Heart right ventricle (tissue), 16 donors: ENCODE measurements around the gene SERF2. TPM values are rescaled to one million over a fixed set of nuclear protein-coding genes. Genes with fewer than 3 reads are reported as not detected.

Experiments used
- ATAC-seq, 8 donors: fragments of 200-7000 bp; cut with Tn5 transposase; one replicate each; pipeline ENCODE4 v1.9.1; 2020; ENCODE audit warnings: mild to moderate bottlenecking in 8 of 8, moderate library complexity in 8 of 8, moderate number of reproducible peaks in 1 of 8
- DNase-seq, 2 donors: peaks; one replicate each; pipeline ENCODE4 v3.0.0-alpha.2; 2020
- H3K27ac ChIP-seq, 10 donors: fragments of 200-600 bp; sonication (generic) in 2 of 10; one replicate each; pipeline versions ENCODE4 v1.5.0 to v1.8.0; 2020 to 2022; ENCODE audit warnings: mild to moderate bottlenecking in 3 of 10
- H3K27me3 ChIP-seq, 7 donors: fragments of 200-600 bp; one replicate each; pipeline ENCODE4 v1.8.0; 2021 to 2022; ENCODE audit warnings: mild to moderate bottlenecking in 2 of 7
- H3K36me3 ChIP-seq, 9 donors: fragments of 200-600 bp; sonication (generic) in 1 of 9; one replicate each; pipeline versions ENCODE4 v1.5.0 to v1.8.0; 2020 to 2022; ENCODE audit warnings: mild to moderate bottlenecking in 2 of 9
- H3K4me1 ChIP-seq, 9 donors: fragments of 200-600 bp; sonication (generic) in 1 of 9; one replicate each; pipeline versions ENCODE4 v1.5.0 to v1.8.0; 2020 to 2022; ENCODE audit warnings: mild to moderate bottlenecking in 4 of 9
- H3K4me3 ChIP-seq, 10 donors: fragments of 200-600 bp; sonication (generic) in 2 of 10; one replicate each; pipeline versions ENCODE4 v1.5.0 to v1.8.0; 2020 to 2022; ENCODE audit warnings: mild to moderate bottlenecking in 7 of 10, moderate library complexity in 2 of 10
- H3K9me3 ChIP-seq, 11 donors: fragments of 200-600 bp in 10 of 11; sonication (generic) in 2 of 11; one replicate each; pipeline versions ENCODE4 v1.5.0 to v1.8.0; 2013 to 2022; ENCODE audit warnings: mild to moderate bottlenecking in 2 of 11, control low read depth in 1 of 11, moderate library complexity in 1 of 11
- WGBS, 2 donors: extraction: QIAGEN DNeasy Blood & Tissue Kit; methylation state at CpG; one replicate each; pipeline ENCODE4 v1.1.7; 2013; ENCODE audit warnings: inconsistent platforms in 1 of 2; 5-methylcytosine and 5-hydroxymethylcytosine counted together
- intact Hi-C, 10 donors: fragments of 100-400 bp; cut with DNase I; formaldehyde crosslinking; loops; one replicate each; pipeline versions ENCODE4 v1.11.1 to v1.14.2; 2022
- polyA plus RNA-seq, 2 donors: library from polyadenylated mRNA; stranded (reverse); fragments of 200-250 nt; gene quantifications; one replicate each; pipeline ENCODE4 v1.2.3, GENCODE V29; 2013
- total RNA-seq, 10 donors: library from RNA; stranded (reverse); fragmentation: NEBNext Ultra II Directional in 3 of 10; extraction: Animal tissue kit (Norgen Biotek cat#: 25700) in 3 of 10; gene quantifications; one replicate each; pipeline versions ENCODE4 v1.2.1 to v1.2.4, GENCODE V29; 2021 to 2023
- TF ChIP-seq, protein P1 (sequence below), 9 donors: fragments of 200-600 bp; sonication (generic) in 2 of 9; IDR thresholded peaks; one replicate each; pipeline versions ENCODE4 v1.5.0 to v1.8.0; 2021 to 2022; ENCODE audit warnings: antibody characterized with exemption in 9 of 9, mild to moderate bottlenecking in 5 of 9, moderate library complexity in 1 of 9
- donor health status: Arrhythmogenic right ventricular cardiomyopathy.
- donor health status: ischemic (EF 13 %, LVEDD 7.1; RV severe dilation, severe dysfunction).
- donor health status: healthy with polysubstance abuse.
- donor health status: DM: no; HTN: yes; CAD: no.
- donor health status: DM: no; HTN: no; CAD: no.
- donor health status: ischemic (EF 25% LVEDD 6.9; RV normal size, moderate dysfunction).
- donor health status: ischemic (EF 25% LVEDD 5.7; RV mildly dilated, moderate dysfunction).
- donor health status: healthy.
- donor health status: DM: yes; HTN: yes; CAD: no.
- donor health status: Ischemic cardiomyopathy.
- donor health status: ischemic (EF 35%, LVEDD 5.7; RV mildly dilated, moderate dysfunction).
- donor health status: nonischemic (EF 11% LVEDD 7.7; RV severe dilation, severe dysfunction).
- donor health status: DM: yes; HTN: yes; CAD: no.
- donor health status: PGD.
- donor health status: ischemic (EF 29% LVEDD 5.4; RV normal size, mild dysfunction).
- donor health status: nonischemic (EF 23%, LVEDD 6.1; RV moderate dilation, normal function).

Gene SERF2
- total and polyA plus RNA-seq, 12 donors = 626 to 4,286 (median 744) TPM

DNA sequence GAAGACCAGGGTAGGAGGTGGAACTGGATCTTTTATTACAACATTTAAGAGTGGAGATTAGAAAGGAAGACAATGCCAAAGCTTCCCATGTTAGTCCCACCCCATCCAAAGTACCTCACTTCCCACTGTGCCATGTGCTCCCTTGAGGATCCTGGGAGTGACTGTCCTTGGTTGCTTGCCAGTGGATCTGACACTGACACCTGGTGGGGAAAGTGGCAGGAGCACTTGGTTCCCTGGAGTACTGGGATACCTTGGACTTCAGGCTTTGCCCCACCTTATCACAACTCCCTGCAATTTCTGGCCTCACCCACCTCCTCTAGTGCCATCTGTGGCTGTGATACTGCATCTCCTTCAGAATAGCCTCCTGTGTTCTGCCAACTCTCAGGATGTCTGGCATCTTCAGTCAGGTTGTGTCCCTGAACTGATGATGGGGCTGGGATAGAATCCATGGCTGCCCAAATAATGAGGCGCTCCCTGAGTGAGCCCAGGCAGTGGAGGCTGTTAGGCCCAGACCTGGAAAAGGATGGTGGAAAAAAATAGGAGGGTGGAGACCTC lies 16.6 kb upstream of the SERF2 start:
- Histone ChIP-seq H3K4me3 (no peak overlapping the region), H3K36me3 (peaks cover 0 to 40% (median 32%) of the 10 kb centered on the region in 9 donors), H3K27ac (peak overlapping the region in 3 of 10 donors; percentile 34 to 86 (median 34)), H3K27me3 (no peaks in the 10 kb centered on the region), H3K4me1 (peaks cover 4 to 29% (median 17%) of the 10 kb centered on the region in 9 donors), H3K9me3 (no peaks in the 10 kb centered on the region)
- TF ChIP-seq, protein P1, sequence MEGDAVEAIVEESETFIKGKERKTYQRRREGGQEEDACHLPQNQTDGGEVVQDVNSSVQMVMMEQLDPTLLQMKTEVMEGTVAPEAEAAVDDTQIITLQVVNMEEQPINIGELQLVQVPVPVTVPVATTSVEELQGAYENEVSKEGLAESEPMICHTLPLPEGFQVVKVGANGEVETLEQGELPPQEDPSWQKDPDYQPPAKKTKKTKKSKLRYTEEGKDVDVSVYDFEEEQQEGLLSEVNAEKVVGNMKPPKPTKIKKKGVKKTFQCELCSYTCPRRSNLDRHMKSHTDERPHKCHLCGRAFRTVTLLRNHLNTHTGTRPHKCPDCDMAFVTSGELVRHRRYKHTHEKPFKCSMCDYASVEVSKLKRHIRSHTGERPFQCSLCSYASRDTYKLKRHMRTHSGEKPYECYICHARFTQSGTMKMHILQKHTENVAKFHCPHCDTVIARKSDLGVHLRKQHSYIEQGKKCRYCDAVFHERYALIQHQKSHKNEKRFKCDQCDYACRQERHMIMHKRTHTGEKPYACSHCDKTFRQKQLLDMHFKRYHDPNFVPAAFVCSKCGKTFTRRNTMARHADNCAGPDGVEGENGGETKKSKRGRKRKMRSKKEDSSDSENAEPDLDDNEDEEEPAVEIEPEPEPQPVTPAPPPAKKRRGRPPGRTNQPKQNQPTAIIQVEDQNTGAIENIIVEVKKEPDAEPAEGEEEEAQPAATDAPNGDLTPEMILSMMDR (IDR thresholded peaks at IDR 0.05) = peak in 6 of 9 donors; percentile 21 to 41 (median 34)
- intact Hi-C loops = no loop called here
- WGBS, 2 donors = 100% methylated on average over 1 of the region's 1 CpG
- DNase-seq = no peak
- ATAC-seq = peak in 6 of 8 donors; percentile 5 to 38 (median 18)

DNA sequence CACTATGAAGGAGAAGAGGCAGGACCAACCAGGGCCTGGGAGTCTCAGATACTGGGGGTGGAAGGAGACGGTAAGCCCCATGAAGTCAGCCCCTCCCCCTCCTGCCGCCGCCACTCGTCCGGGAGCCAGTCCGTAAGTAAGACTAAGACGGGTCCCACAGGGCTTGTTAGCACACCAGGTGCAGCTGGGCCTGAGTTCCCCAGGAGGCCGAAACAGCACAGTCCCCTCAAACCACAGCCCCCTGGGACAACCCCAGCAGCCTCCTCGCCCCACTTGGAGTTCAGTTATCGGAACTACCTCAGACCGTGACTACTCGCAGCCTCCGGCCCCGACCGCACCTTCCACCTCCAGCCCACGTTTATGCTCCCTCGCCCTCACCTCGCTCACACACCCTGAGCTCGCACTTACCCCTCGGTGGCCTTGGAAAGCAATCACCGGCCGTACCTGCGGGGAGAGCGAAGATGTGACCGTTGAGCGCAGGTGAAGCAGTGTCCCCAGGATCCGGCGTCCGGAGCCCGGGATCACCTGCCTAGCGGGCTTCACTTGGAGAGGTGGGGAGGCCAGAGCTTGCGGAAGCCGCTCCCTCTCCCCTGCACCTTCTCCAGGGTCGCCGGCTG lies 15.9 kb upstream of the SERF2 start:
- peaks cover 4 to 28% (median 17%) of the 10 kb centered on the region in 9 donors for H3K4me1 ChIP-seq
- no peaks in the 10 kb centered on the region for H3K27me3 ChIP-seq
- intact Hi-C loops = no loop called here
- H3K27ac ChIP-seq = peak overlapping the region in 9 of 10 donors; percentile 70 to 86 (median 84)
- TF ChIP-seq, protein P1 (IDR thresholded peaks at IDR 0.05) = no peak
- H3K36me3 ChIP-seq = peaks cover 0 to 32% (median 25%) of the 10 kb centered on the region in 9 donors
- H3K4me3 ChIP-seq = peak overlapping the region; percentile 47 to 94 (median 68)
- DNase-seq = no peak
- 37 to 48% methylated on average over 35 of the region's 35 CpGs for WGBS, 2 donors
- no peaks in the 10 kb centered on the region for H3K9me3 ChIP-seq
- peak; percentile 1 to 34 (median 4) for ATAC-seq

DNA sequence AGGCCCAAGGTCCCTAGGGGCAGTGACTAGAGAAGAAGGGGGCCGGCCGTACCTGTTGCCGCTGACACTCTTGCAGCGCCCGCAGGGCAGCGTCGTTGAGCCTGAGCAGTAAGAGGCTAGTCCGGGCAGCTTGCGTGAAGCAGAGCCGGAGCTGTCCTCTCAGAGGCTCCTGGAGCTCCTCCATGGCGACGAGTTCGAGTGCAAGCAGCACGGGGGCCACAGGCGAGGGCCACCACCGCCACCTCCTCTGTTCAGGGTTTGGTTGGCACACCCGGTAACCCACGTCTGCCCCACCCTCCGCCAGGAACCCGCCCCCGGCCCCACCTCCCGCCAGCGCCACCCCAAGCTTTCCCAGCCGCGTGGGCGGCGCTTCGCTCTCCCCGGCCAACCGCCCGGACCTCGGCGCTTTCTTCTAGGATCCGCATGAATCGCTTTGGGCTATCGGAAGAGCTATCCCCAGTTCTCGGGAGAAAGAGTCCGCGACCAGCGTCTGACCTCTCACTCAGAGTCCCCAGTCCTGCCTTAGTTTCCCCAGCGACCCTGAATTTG lies 15.3 kb upstream of the SERF2 start, which contains the start of gene ELL3:
ELL3 (minus strand) TSS at position 249 of the 549 bp plus-strand sequence; CDS start at position 184, 65 bp downstream.
- H3K27ac ChIP-seq = peak within 1 kb of the TSS in 9 of 10 donors; percentile 70 to 86 (median 84)
- peak; percentile 67 to 83 for DNase-seq
- intact Hi-C loops = no loop called here
- H3K36me3 ChIP-seq = peaks cover 0 to 27% (median 20%) of the 10 kb centered on the region in 9 donors
- H3K4me1 ChIP-seq = peaks cover 4 to 27% (median 17%) of the 10 kb centered on the region in 9 donors
- H3K4me3 ChIP-seq = peak within 1 kb of the TSS; percentile 47 to 94 (median 68)
- TF ChIP-seq, protein P1 (IDR thresholded peaks at IDR 0.05) = no peak
- 1% methylated on average over 41 of the region's 41 CpGs for WGBS, 2 donors
- ATAC-seq = peak; percentile 80 to 91 (median 88)
- H3K27me3 ChIP-seq = no peaks in the 10 kb centered on the region
- no peaks in the 10 kb centered on the region for H3K9me3 ChIP-seq

DNA sequence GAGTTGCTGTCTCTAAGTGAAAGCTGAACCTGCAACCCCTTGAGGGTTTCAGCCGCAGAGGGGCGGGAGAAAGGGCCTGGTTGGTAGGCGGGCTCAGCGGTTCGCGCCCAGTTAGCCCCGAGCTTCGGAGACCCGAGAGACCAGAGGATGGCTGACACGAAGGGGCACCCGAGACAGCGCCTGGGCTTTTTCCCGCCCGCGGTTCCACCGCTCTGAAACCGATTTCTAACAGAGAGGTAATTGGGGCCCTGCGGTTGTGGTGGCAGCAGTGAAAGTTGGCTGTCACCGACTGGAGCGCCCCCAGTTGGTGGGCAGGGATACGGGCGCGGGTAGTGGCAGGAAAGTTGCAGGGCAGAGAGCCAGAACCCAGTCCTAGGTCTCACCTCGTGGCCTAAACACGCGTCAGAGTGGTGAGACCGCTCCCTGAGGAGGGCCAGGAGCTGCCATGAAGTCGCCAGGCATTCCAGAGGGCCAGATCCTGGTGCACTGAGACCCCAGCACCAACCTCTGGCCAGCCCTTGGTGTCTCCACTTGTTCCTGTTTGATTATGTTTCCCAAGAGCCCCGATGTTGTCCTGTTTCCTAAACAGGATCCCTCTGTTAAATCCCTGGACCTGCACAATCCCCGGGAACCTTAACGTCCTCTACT lies 14.7 kb upstream of the SERF2 start:
- peak; percentile 69 to 75 for DNase-seq
- Histone ChIP-seq H3K36me3 (peaks cover 0 to 21% (median 15%) of the 10 kb centered on the region in 9 donors), H3K27ac (peak overlapping the region in 9 of 10 donors; percentile 70 to 86 (median 84)), H3K9me3 (no peaks in the 10 kb centered on the region), H3K27me3 (no peaks in the 10 kb centered on the region), H3K4me1 (peaks cover 4 to 25% (median 17%) of the 10 kb centered on the region in 9 donors), H3K4me3 (peak overlapping the region; percentile 47 to 94 (median 68))
- TF ChIP-seq, protein P1 (IDR thresholded peaks at IDR 0.05) = peak; percentile 32 to 83 (median 68)
- peak; percentile 76 to 83 (median 79) for ATAC-seq
- 3% methylated on average over 31 of the region's 31 CpGs for WGBS, 2 donors
- intact Hi-C loops = no loop called here
